ENCODE data around the gene MKLN1. TPM values are rescaled to one million over a fixed set of nuclear protein-coding genes. Genes with fewer than 3 reads are reported as not detected.
"Not testable (repeated sequence)": the region's sequence is repeated elsewhere in the genome, so short reads cannot be mapped to it uniquely, and the experiment has no call there.

The MKLN1 gene
- total and polyA plus RNA-seq, 7 donors: 14.7 to 70.8 (median 42.9) TPM

GRCh38 chr7:131511774-131512535 is 184.3 kb downstream of the MKLN1 start:
- peak in 2 of 4 donors; percentile 5 to 36 for ATAC-seq
- WGBS, 3 donors: 57 to 60% (median 58%) methylated on average over 15 of the region's 15 CpGs
- peaks cover 17% of the 10 kb centered on the region for H3K4me1 ChIP-seq

DNA sequence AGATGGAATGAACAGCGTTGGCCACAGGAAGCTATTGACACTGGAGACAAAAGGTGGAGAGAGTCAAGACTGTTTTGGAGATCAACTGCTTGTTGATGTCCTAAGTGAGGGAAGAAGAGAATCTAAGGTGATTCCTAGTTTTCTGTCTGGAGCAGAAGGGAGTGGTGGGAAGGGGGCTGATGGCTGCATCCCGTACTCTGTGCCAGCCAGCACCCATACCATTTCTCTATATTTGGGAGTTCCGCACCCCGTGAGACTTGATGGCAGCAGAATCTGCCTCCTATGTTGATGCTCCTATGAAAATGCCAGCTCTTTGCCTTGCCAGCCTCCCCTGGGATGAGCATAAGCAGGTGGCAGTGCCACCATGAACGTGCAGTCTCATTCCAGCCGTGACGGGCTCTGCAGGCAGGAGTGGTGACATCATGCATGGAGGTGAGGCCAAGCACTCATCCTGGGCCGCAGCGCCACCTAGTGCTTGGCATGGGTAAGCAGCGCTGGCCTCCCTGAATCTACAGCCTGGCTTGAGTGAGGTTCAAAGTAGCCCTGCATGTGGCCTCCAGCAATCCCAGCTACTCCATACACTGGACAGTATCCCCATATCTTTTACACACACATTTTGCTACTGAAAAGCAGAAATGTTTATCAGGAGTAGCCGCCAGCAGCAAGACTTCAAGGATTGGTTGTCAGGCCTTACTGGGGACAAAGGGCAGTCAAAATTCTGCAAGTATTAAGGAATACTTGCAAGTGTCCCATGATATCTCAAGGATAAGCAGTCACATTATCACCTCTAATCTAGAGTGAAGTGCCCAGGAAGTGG is 185.8 kb downstream of the MKLN1 start:
- TF ChIP-seq, protein P1, sequence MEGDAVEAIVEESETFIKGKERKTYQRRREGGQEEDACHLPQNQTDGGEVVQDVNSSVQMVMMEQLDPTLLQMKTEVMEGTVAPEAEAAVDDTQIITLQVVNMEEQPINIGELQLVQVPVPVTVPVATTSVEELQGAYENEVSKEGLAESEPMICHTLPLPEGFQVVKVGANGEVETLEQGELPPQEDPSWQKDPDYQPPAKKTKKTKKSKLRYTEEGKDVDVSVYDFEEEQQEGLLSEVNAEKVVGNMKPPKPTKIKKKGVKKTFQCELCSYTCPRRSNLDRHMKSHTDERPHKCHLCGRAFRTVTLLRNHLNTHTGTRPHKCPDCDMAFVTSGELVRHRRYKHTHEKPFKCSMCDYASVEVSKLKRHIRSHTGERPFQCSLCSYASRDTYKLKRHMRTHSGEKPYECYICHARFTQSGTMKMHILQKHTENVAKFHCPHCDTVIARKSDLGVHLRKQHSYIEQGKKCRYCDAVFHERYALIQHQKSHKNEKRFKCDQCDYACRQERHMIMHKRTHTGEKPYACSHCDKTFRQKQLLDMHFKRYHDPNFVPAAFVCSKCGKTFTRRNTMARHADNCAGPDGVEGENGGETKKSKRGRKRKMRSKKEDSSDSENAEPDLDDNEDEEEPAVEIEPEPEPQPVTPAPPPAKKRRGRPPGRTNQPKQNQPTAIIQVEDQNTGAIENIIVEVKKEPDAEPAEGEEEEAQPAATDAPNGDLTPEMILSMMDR (IDR thresholded peaks at IDR 0.05): peak; percentile 94
- Histone ChIP-seq H3K36me3 (ENCODE audit: insufficient read depth in 1 of 2, low read depth in 1 of 2) (peaks cover 0 to 10% of the 10 kb centered on the region in 2 donors), H3K4me3 (no peak overlapping the region), H3K4me1 (peaks cover 17% of the 10 kb centered on the region), H3K9me3 (no peaks in the 10 kb centered on the region), H3K27ac (peak overlapping the region; percentile 70), H3K27me3 (ENCODE audit: insufficient read depth in 3 of 3, low read length in 2 of 3) (no peaks in the 10 kb centered on the region)
- intact Hi-C loops (cut with DNase I): loop anchor here in 1 of 2 donors (2.0 kb wide), 1 partner anchor 25 kb away; no protein-coding TSS in a partner anchor
- peak; percentile 96 to 98 (median 96) for ATAC-seq
- WGBS, 3 donors: 29 to 34% (median 31%) methylated on average over 11 of the region's 11 CpGs
- DNase-seq: peak; percentile 84 to 91

More at GRCh38 chr7:131511774-131512535, 184.3 kb downstream of the MKLN1 start:
- Histone ChIP-seq H3K4me3 (no peak overlapping the region), H3K9me3 (no peaks in the 10 kb centered on the region), H3K36me3 (ENCODE audit: insufficient read depth in 1 of 2, low read depth in 1 of 2) (peaks cover 0 to 10% of the 10 kb centered on the region in 2 donors), H3K27me3 (ENCODE audit: insufficient read depth in 3 of 3, low read length in 2 of 3) (no peaks in the 10 kb centered on the region), H3K27ac (peak overlapping the region; percentile 60)
- TF ChIP-seq, protein P1 (IDR thresholded peaks at IDR 0.05): no peak
- intact Hi-C loops (cut with DNase I): loop anchor here in 1 of 2 donors (2.0 kb wide), 1 partner anchor 27 kb away; no protein-coding TSS in a partner anchor
- DNase-seq: no peak

DNA sequence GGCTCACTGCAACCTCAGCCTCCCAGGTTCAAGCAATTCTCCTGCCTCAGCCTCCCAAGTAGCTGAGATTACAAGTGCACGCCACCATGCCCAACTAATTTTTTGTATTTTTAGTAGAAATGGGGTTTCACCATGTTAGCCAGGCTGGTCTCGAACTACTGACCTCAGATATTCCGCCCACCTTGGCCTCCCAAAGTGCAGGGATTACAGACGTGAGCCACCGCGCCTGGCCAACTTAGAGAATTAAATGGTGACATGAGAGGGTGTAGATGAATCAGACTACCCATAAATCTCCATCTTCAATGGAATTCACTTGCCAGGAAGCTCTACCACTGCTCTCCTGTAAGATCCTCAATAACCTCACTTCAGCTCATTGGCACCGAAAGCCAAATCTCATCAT is 187.8 kb downstream of the MKLN1 start:
- H3K36me3 ChIP-seq (ENCODE audit: insufficient read depth in 1 of 2, low read depth in 1 of 2); H3K9me3 ChIP-seq; H3K27ac ChIP-seq; H3K27me3 ChIP-seq (ENCODE audit: insufficient read depth in 3 of 3, low read length in 2 of 3); ATAC-seq; DNase-seq; H3K4me3 ChIP-seq; intact Hi-C loops (cut with DNase I): not testable (repeated sequence)
- H3K4me1 ChIP-seq: peaks cover 17% of the 10 kb centered on the region
- 87 to 92% (median 90%) methylated on average over 7 of the region's 7 CpGs for WGBS, 3 donors

DNA sequence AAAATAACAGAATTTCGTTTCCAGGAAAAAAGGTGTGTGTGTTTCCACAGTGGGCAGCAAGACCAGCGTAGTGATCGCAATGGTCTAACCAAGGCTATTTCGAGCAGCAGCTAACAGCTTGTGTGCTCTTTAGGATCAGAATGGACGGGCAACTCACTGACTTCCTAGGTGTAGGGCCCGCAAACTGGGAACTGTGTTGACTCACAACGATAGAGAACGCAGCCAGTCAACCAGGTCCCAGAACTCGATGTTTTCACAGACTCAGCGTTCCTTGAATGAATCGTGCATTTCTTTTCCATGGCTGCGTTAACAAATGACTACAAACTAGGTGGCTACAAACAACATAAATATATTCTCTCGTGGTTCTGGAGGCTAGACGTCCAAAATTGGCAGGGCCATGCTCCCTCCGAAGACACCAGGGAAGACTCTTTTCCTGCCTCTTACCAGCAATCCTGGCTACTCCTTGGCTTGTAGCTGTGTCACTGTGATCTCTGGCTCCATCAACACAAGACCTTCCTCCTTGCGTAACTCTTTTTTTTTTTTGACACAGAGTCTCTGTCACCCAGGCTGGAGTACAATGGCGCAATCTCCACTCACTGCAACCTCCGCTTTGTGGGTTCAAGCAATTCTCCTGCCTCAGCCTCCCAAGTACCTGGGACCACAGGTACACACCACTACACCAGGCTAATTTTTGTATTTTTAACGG is 189.7 kb downstream of the MKLN1 start:
- DNase-seq: no peak
- TF ChIP-seq, protein P1 (IDR thresholded peaks at IDR 0.05): no peak
- H3K27me3 ChIP-seq (ENCODE audit: insufficient read depth in 3 of 3, low read length in 2 of 3): no peaks in the 10 kb centered on the region
- H3K27ac ChIP-seq: no peak overlapping the region
- H3K36me3 ChIP-seq (ENCODE audit: insufficient read depth in 1 of 2, low read depth in 1 of 2): no peaks in the 10 kb centered on the region
- intact Hi-C loops (cut with DNase I): no loop called here
- 86 to 89% (median 87%) methylated on average over 19 of the region's 19 CpGs for WGBS, 3 donors
- H3K4me3 ChIP-seq: no peak overlapping the region
- H3K4me1 ChIP-seq: peaks cover 8% of the 10 kb centered on the region
- ATAC-seq: no peak
- no peaks in the 10 kb centered on the region for H3K9me3 ChIP-seq
